ENCODE results near the gene ANXA7.
"Not testable (repeated sequence)": the region's sequence is repeated elsewhere in the genome, so short reads cannot be mapped to it uniquely, and the experiment has no call there.

The ANXA7 gene

DNA sequence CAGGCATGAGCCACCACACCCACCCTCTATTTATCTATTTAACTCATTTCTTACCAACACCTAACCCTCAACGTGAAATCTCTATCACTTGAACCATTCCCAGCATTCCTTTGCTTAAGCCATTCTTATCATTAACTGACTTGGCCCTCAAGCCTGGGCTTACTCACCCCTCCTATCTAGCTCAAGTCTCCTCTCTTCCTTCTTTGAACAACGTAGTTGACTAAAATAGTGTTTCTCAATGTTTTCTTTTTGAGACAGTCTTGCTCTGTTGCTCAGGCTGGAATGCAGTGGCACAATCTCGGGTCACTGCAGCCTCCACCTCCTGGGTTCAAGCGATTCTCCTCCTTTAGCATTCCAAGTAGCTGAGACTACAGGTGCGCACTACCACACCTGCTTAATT, 7.0 kb downstream of the ANXA7 start:
- DNase-seq = no peak

- DNase-seq = no peak
Observed at GRCh38 chr10:73405556-73405955, 8.3 kb downstream of the ANXA7 start.

DNA sequence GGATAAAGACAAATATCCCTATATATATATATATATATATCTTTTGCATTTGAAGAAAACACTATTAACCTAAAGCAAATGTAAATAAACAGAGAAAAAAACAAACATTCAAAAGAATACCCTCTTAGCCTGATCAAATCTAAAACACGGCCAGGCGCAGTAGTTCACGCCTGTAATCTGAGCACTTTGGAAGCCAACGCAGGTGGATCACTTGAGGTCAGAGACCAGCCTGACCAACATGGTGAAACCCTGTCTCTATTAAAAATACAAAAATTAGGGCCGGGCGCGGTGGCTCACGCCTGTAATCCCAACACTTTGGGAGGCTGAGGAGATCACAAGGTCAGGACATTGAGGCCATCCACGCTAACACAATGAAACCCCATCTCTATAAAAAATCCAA, 9.2 kb downstream of the ANXA7 start:
- peak; percentile 4 for DNase-seq

DNA sequence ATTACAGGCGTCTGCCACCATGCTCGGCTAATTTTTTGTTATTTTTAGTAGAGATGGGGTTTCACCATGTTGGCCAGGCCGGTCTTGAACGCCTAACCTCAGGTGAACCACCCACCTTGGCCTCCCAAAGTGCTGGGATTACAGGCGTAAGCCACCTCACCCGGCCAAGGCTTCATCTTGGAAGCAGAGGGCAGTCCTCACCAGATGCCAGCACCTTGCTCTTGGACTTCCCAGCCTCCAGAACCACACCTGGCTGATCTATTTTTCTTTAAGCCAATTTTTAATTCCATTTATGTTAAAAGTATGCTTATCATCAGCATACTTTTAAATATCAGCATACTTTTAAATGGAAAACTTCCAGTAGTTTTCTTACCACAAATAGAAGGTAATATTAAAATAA, 12.2 kb downstream of the ANXA7 start:
- no peak for DNase-seq

- no peak for DNase-seq
Observed at GRCh38 chr10:73399063-73399462, 14.8 kb downstream of the ANXA7 start.

DNA sequence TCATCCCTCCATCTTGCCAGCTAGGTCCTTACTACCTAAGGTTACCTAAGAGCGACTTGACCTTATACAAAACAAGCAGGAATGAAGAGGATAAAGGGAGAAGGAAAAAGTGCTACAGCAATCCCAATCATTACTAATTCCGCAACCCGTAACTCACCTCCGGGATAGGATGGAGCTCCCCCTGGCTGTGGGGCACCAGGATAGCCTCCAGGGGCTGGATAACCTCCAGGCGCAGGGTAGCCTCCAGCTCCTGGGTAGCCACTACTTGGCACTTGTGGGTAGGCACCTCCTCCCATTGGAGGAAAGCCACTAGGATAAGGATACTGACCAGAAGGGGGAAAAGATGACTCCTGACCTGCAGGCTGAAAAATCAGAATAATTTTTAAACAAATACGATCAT, 15.8 kb downstream of the ANXA7 start:
- DNase-seq = no peak

DNA sequence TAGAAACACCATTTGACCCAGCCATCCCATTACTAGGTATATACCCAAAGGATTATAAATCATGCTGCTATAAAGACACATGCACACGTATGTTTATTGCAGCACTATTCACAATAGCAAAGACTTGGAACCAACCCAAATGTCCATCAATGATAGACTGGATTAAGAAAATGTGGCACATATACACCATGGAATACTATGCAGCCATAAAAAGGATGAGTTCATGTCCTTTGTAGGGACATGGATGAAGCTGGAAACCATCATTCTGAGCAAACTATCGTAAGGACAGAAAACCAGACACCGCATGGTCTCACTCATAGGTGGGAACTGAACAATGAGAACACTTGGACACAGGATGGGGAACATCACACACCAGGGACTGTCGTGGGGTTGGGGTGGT, 19.5 kb downstream of the ANXA7 start:
- not testable (repeated sequence) for DNase-seq

- no peak for DNase-seq
Observed at GRCh38 chr10:73388228-73388627, 25.6 kb downstream of the ANXA7 start.

GRCh38 chr10:73386583-73386982, 27.3 kb downstream of the ANXA7 start:
- no peak for DNase-seq

DNA sequence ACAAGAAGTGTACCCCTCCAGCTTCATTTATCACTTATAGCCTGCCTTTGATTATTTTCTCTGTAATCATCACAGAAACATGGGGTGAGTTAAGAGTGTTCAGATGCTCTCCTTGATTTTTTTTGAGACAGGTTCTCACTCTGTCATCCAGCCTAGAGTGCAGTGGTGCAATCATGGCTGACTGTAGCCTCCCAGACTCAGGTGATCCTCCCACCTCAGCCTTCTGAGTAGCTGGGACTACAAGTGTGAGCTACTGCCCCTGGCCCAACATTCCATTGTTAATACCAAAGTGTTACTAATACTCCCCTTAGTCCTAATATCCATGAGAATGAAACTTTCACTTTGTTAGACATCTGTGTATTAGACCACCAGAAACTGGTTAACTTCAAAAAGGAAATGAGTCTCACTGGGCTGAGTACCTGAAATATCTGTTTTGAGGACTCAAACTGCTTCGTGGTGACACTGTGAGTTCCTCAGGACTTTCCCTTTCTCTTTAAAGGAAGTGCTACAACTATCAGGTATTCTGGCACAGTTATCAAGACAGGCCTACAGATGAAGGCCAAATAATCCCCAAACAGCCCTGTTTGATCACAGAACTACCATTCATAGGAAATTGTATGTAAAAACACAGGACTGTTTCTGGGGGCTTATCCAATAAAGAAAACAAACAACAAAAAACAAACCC, 34.7 kb downstream of the ANXA7 start:
- DNase-seq = no peak

- DNase-seq = no peak
Observed at GRCh38 chr10:73376679-73377078, 37.2 kb downstream of the ANXA7 start.

DNA sequence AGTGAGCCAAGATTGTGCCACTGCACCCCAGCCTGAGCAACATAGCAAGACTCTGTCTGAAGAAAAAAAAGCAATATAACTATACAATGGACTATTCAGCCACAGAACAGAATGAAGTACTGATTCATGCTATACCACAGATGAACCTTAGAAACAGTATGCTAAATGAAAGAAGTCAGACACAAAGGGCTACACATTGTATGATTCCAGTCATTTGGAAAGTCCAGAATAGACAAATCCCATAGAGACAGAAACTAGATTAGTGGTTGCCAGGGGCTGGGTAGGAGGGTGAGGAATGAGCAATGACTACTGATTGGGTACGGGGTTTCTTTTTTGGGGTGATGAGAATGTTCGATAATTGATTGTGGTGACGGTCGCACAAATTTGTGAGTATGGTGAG, 45.6 kb downstream of the ANXA7 start:
- DNase-seq = no peak

- no peak for DNase-seq
Observed at GRCh38 chr10:73366381-73367298, 47.2 kb downstream of the ANXA7 start.

DNA sequence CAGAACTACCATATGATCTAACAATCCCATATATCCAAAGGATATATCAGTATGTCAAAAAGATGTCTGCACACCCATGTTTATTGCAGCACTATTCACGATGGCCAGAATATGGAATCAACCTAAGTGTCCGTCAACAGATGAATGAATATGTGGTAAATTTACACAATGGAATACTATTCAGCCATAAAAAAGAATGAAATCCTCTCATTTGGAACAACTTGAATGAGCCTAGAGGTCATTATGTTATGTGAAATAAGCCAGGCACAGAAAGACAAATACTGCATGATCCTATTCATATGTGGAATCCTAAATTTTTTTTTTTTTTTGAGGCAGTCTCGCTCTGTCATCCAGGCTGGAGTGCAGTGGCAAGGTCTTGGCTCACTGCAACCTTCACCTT, 48.9 kb downstream of the ANXA7 start:
- DNase-seq = no peak

GRCh38 chr10:73359492-73359891, 54.4 kb downstream of the ANXA7 start:
- no peak for DNase-seq

DNA sequence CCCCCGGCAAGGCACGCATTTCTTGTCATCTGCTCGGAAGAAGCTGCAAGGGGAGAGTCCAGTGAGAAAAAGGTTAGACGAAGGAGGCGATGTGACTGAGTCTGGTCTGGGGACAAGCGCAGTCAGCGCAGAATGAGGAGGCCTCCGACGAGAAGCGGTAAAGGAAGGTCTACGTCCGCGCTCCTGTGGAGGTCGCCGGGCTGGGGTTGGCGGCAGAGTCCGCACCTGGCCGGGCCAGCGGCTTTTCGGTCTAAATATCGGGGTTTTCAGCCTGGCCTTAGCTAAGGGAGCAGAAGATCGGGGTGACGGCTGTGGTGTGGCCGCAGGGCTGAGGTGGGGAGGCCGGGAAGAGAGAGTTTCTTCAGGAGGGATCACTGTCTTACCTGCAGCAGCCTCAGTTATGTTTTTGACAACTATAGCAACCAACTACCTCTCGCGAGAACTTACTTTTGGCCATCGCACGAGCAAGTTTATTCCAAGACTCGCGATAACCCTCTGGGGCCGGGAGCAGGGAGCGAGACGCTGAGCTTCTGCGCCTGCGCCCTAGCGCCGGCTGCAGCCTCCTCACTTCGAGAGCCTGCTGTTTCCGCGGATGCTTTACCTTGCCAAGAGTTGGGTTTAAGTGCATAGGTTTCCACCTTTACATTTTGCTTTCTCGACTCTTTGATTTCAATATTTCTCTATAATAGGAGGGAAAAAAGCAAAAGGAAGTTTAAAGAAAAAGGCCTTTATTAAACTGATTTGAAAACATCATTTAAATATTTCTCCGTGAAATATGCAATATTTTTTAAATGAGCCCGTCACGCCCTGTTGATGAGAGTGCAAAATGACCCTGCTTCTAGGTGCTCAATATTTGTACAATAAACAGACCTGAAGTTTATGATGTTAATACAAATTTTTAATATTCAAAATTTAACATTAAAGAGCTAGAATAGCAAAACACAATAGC, 55.3 kb downstream of the ANXA7 start, which contains the start of gene CFAP70:
TSS of gene CFAP70 (minus strand) at position 534 of the 949 bp plus-strand sequence. CDS start 4,068 bp downstream, outside the sequence.
- peak; percentile 82 for DNase-seq

DNA sequence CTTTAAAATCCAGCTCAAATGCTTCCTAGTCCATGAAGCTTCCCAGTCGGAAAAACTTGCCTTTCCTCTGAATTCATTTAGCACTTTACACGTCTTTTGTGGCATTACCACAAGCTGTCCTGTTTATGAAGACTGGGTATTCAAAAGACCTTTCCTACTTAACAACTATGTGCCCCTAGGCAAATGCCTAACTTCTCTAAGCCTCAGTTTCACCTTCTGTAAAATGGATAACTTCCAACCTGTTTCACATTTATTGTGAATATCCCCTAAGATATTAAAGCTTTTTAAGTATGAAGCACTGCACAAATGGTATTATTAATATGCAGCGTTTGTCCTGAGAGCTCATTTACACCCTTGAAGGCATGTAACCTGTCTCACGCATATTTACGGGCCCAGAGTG, 56.0 kb downstream of the ANXA7 start:
- no peak for DNase-seq

DNA sequence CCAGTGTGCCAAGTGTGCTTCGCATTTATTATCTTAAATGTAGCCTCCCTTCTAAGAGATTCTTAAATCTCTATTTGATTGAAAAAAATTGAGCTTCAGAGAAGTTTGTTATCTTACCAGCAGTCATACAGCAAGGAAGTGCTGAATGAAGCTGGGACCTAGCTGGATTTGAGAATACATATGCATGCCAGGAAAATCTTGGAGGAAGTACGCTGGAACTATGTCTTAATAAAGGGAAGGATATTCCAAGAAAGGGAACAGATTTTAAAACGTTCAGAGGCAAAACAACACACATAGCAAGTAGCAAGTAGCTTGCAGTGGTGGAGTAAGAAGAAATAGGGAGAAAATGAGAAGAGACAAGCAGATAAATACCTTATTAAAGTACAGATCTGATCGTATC, 56.7 kb downstream of the ANXA7 start:
- no peak for DNase-seq

DNA sequence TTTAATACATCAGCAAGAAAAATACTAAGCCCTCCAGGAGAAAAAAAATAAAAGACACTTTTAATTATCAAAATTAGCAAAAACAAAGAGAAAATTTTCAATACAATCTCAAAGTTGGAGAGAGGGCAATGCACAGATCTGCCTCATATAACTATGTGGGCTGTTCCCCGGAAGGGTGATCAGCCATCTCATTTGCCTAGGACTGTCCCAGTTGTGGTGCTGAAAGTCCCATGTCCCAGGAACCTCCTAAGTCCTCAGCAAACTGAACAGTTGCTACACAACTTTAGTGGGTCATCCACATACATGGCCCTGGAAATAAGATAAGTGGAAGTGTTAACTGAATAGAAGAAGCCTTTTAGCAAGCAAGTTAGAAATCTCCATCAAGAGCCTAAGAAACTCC, 69.6 kb downstream of the ANXA7 start:
- DNase-seq = no peak

- DNase-seq = no peak
Observed at GRCh38 chr10:73340121-73340520, 73.7 kb downstream of the ANXA7 start.

- DNase-seq = no peak
Observed at GRCh38 chr10:73339436-73339835, 74.4 kb downstream of the ANXA7 start.

DNA sequence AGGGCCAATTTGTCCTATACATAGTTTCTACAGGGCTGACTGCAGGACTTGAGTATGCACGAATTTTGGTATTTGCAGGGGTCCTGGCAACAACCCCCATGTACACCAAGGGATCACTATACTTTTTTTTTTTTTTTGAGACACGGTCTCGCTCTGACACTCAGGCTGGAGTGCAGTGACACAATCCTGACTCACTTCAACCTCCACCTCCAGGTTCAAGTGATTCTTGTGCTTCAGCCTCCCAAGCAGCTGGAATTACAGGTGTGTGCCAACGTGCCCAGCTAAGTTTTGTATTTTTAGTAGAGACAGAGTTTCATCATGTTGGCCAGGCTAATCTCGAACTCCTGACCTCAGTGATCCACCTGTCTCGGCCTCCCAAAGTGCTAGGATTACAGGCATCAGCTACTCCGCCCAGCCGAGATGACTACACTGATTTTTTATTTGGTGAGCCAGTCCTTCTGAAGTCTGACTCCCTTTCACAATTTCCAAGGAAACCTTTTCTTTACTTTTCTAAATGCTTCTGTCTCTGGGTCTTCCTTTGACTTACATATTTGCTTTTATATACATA, 75.0 kb downstream of the ANXA7 start:
- no peak for DNase-seq

- no peak for DNase-seq
Observed at GRCh38 chr10:73333202-73333601, 80.7 kb downstream of the ANXA7 start.
